ENCODE measurements around the gene DIS3L2.

GRCh38 chr2:232310121-232310520 is 348.6 kb downstream of the DIS3L2 start:
- TF ChIP-seq EZH2 (IDR thresholded peaks at IDR 0.05; ENCODE audit: insufficient read depth, low read length) = no peak
- TF ChIP-seq, protein P1, sequence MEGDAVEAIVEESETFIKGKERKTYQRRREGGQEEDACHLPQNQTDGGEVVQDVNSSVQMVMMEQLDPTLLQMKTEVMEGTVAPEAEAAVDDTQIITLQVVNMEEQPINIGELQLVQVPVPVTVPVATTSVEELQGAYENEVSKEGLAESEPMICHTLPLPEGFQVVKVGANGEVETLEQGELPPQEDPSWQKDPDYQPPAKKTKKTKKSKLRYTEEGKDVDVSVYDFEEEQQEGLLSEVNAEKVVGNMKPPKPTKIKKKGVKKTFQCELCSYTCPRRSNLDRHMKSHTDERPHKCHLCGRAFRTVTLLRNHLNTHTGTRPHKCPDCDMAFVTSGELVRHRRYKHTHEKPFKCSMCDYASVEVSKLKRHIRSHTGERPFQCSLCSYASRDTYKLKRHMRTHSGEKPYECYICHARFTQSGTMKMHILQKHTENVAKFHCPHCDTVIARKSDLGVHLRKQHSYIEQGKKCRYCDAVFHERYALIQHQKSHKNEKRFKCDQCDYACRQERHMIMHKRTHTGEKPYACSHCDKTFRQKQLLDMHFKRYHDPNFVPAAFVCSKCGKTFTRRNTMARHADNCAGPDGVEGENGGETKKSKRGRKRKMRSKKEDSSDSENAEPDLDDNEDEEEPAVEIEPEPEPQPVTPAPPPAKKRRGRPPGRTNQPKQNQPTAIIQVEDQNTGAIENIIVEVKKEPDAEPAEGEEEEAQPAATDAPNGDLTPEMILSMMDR (IDR thresholded peaks at IDR 0.05; ENCODE audit: insufficient read depth, low read depth, low read length) = no peak
